Loucy (cell line): Measurements from ENCODE around the gene POP5.

Experiments
- H2AFZ ChIP-seq: fragments of 200-600 bp; sonication (generic); 2 replicates; pipeline ENCODE4 v1.6.0; 2016; ENCODE audit warnings: antibody characterized with exemption, mild to moderate bottlenecking, low read length, moderate library complexity
- H3F3A ChIP-seq: fragments of 200-600 bp; 2 replicates; pipeline ENCODE4 v1.6.0; 2016; ENCODE audit warnings: antibody characterized with exemption, low read depth, mild to moderate bottlenecking
- H3K27me3 ChIP-seq: fragments of 200-600 bp; sonication (generic); 2 replicates; pipeline ENCODE4 v1.6.1; 2014; ENCODE audit warnings: low read length, mild to moderate bottlenecking; ENCODE audit not compliant: insufficient read depth, poor library complexity, severe bottlenecking
- H3K36me3 ChIP-seq: fragments of 200-600 bp; sonication (generic); 2 replicates; pipeline ENCODE4 v1.6.1; 2016; ENCODE audit warnings: low read length; ENCODE audit not compliant: insufficient read depth
- H3K4me1 ChIP-seq: fragments of 200-600 bp; sonication (generic); 2 replicates; pipeline ENCODE4 v1.5.1; 2014; ENCODE audit warnings: low read length, mild to moderate bottlenecking; ENCODE audit not compliant: insufficient read depth, poor library complexity, severe bottlenecking
- H3K4me2 ChIP-seq: fragments of 200-600 bp; sonication (generic); 2 replicates; pipeline ENCODE4 v1.6.0; 2014; ENCODE audit warnings: antibody characterized with exemption, low read length, low read depth, mild to moderate bottlenecking; ENCODE audit not compliant: poor library complexity, severe bottlenecking
- H3K4me3 ChIP-seq: fragments of 200-600 bp; sonication (generic); 2 replicates; pipeline ENCODE4 v1.5.1; 2014; ENCODE audit warnings: low read length, mild to moderate bottlenecking, mixed read lengths; ENCODE audit not compliant: poor library complexity, severe bottlenecking
- H3K79me2 ChIP-seq: fragments of 200-600 bp; sonication (generic); 2 replicates; pipeline ENCODE4 v1.6.1; 2014; ENCODE audit warnings: low read length; ENCODE audit not compliant: insufficient read depth
- H3K9ac ChIP-seq: fragments of 200-600 bp; sonication (generic); 2 replicates; pipeline ENCODE4 v1.6.0; 2014; ENCODE audit warnings: mild to moderate bottlenecking, low read depth, low read length, moderate library complexity; ENCODE audit not compliant: poor library complexity, severe bottlenecking
- H3K9me2 ChIP-seq: fragments of 200-600 bp; sonication (generic); replicated peaks from 2 replicates; pipeline ENCODE4 v1.6.1; 2016; ENCODE audit warnings: low read depth, low read length, mixed read lengths
- H3K9me3 ChIP-seq: fragments of 200-600 bp; sonication (generic); 2 replicates; pipeline ENCODE4 v1.6.1; 2014; ENCODE audit warnings: mild to moderate bottlenecking, antibody characterized with exemption, low read length, low read depth; ENCODE audit not compliant: insufficient read depth
- H4K20me1 ChIP-seq: fragments of 200-600 bp; sonication (generic); 2 replicates; pipeline ENCODE4 v1.6.0; 2014; ENCODE audit warnings: antibody characterized with exemption, low read length, mild to moderate bottlenecking; ENCODE audit not compliant: insufficient read depth, poor library complexity, severe bottlenecking
- EZH2phosphoT487 ChIP-seq: fragments of 200-600 bp; IDR thresholded peaks from 2 replicates; pipeline ENCODE4 v1.6.1; 2018; ENCODE audit warnings: antibody characterized with exemption, mild to moderate bottlenecking, moderate library complexity, borderline replicate concordance
- TF ChIP-seq, protein P1 (sequence below): fragments of 200-600 bp; sonication (generic); conservative IDR thresholded peaks from 2 replicates; pipeline ENCODE4 v1.5.1; 2014; ENCODE audit warnings: mild to moderate bottlenecking, antibody characterized with exemption, low read length

The POP5 gene

DNA sequence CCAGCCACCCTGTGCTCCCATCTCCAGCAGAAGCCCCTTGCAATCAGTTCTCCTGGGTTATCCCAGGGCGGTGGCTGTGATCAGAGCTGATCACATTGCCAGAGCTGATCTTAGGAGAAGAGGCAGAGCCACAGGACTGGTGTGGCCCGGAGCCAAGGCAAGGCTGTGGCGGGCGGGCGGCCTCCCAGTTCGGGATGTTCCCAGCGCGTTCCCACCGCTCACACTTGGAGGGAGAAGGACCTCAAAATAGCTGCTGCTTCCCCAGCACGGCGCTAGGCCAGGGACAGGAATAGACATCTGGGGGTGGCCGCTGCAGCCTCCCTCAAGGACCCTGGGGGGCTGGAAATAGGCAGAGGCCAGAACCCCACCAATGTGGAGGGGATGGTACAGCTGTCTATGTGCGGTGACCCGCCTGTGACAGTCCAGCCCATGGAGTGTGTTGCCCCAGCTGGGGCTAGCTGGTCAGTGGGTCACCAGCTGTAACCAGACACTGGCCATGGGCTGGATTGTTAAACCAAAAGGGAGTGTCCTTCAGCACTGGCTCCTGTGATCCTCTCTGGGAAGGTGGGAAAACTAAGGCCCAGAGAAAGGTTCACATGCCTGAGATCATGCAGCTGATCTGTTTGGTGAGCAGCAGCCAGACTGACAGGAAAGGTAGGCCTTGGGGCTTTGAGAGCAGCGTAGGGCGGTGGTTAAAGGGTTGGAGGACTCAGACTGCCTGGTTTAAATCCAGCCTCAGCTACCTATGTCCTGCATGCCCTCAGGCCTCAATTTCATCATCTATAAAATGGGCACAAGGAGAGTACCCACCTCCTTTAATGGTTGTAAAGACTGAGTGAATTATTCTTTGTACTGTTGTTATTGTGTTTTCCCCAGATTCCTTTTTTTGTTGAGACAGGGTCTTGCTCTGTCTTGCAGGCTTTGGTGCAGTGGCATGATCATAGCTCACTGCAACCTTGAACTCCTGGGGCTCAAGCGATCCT lies 8.0 kb upstream of the POP5 start:
- Histone ChIP-seq H3K9me3 (no peaks in the 10 kb centered on the region), H2AFZ (no peak overlapping the region), H3K4me2 (no peak overlapping the region), H4K20me1 (no peaks in the 10 kb centered on the region), H3K79me2 (no peaks in the 10 kb centered on the region), H3F3A (no peaks in the 10 kb centered on the region), H3K9ac (no peak overlapping the region), H3K36me3 (no peaks in the 10 kb centered on the region), H3K4me3 (no peak overlapping the region), H3K27me3 (no peaks in the 10 kb centered on the region), H3K4me1 (no peaks in the 10 kb centered on the region), H3K9me2 (no peaks in the 10 kb centered on the region)
- no peak for TF ChIP-seq EZH2phosphoT487
- TF ChIP-seq, protein P1, sequence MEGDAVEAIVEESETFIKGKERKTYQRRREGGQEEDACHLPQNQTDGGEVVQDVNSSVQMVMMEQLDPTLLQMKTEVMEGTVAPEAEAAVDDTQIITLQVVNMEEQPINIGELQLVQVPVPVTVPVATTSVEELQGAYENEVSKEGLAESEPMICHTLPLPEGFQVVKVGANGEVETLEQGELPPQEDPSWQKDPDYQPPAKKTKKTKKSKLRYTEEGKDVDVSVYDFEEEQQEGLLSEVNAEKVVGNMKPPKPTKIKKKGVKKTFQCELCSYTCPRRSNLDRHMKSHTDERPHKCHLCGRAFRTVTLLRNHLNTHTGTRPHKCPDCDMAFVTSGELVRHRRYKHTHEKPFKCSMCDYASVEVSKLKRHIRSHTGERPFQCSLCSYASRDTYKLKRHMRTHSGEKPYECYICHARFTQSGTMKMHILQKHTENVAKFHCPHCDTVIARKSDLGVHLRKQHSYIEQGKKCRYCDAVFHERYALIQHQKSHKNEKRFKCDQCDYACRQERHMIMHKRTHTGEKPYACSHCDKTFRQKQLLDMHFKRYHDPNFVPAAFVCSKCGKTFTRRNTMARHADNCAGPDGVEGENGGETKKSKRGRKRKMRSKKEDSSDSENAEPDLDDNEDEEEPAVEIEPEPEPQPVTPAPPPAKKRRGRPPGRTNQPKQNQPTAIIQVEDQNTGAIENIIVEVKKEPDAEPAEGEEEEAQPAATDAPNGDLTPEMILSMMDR: no peak

DNA sequence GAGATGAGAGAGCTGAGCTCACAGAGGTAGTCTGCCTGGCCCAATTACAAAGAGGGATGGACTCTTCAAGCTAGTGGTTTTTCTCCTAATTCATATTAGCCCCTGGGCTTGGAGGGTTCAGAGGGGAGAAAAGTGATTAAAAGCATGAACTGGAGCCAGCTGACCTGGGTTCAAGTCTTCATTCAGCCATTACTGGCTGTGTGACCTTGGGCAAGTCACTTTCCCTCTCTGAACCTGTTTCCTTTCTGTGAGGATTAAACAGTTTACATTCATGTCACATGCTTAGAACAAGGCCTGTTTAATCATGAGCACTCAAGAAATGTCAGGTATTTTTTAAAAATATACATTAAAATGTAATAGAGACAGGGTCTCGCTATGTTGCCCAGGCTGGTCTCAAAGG lies 7.2 kb upstream of the POP5 start:
- Histone ChIP-seq H3K9me2 (no peaks in the 10 kb centered on the region), H3K4me2 (no peak overlapping the region)
- TF ChIP-seq EZH2phosphoT487: no peak
- TF ChIP-seq, protein P1: no peak

DNA sequence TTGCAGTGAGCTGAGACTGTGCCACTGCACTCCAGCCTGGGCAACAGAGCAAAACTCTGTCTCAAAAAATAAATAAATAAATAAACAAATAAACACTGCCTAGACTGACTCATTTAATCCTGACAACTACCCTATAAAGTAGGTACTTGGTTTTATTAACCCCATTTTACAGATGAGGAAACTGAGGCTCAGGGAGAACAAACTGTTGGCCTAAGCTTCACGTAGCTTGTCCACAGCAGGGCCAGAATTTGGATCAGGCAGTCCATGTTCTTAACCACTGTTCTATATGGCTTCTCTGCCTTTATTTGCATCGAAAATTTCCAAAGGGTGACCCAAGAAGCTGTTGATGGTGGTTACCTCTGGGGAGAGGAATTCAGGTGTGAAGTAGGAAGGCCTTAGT lies 5.7 kb upstream of the POP5 start:
- Histone ChIP-seq H3F3A (no peaks in the 10 kb centered on the region), H2AFZ (no peak overlapping the region), H3K36me3 (no peaks in the 10 kb centered on the region), H3K4me2 (no peak overlapping the region), H3K4me3 (no peak overlapping the region), H3K4me1 (peaks cover 10% of the 10 kb centered on the region), H3K9me2 (no peaks in the 10 kb centered on the region), H3K9me3 (no peaks in the 10 kb centered on the region), H3K27me3 (no peaks in the 10 kb centered on the region), H3K9ac (no peak overlapping the region), H4K20me1 (no peaks in the 10 kb centered on the region), H3K79me2 (no peaks in the 10 kb centered on the region)
- no peak for TF ChIP-seq EZH2phosphoT487

More for the DNA sequence above, 7.2 kb upstream of the POP5 start:
- H3K9me3 ChIP-seq: no peaks in the 10 kb centered on the region
- no peak overlapping the region for H3K9ac ChIP-seq
- H4K20me1 ChIP-seq: no peaks in the 10 kb centered on the region
- no peaks in the 10 kb centered on the region for H3K36me3 ChIP-seq
- no peak overlapping the region for H2AFZ ChIP-seq
- no peaks in the 10 kb centered on the region for H3K27me3 ChIP-seq
- H3K4me1 ChIP-seq: peaks cover 4% of the 10 kb centered on the region
- H3K4me3 ChIP-seq: no peak overlapping the region
- no peaks in the 10 kb centered on the region for H3K79me2 ChIP-seq
- H3F3A ChIP-seq: no peaks in the 10 kb centered on the region
